Brain microvascular endothelial cell (primary cell): Measurements from ENCODE around the gene ATP13A3.
A peak's percentile ranks its signal among the peaks of the same experiment; 100 is the strongest.
"Not testable (repeated sequence)": the region's sequence is repeated elsewhere in the genome, so short reads cannot be mapped to it uniquely, and the experiment has no call there.

Source experiments
- DNase-seq: peaks from one replicate; pipeline ENCODE4 v3.0.0-alpha.2; 2020
- H3K27ac ChIP-seq: fragments of 250-450 bp; sonication (Bioruptor Pico); 2 replicates; pipeline ENCODE4 v1.5.1; 2020; ENCODE audit warnings: mild to moderate bottlenecking, moderate library complexity
- H3K27me3 ChIP-seq: fragments of 250-450 bp; sonication (Bioruptor Pico); replicated peaks from 2 replicates; pipeline ENCODE4 v1.5.1; 2020; ENCODE audit warnings: mild to moderate bottlenecking
- H3K36me3 ChIP-seq: fragments of 250-450 bp; sonication (Bioruptor Pico); replicated peaks from 2 replicates; pipeline ENCODE4 v1.5.1; 2020; ENCODE audit warnings: mild to moderate bottlenecking
- H3K4me3 ChIP-seq: 2 replicates; pipeline ENCODE4 v1.5.1; 2011; ENCODE audit warnings: low read depth, mild to moderate bottlenecking, control low read depth, low read length, moderate library complexity
- in situ Hi-C: cut with HindIII; loops from 2 replicates; pipeline ENCODE4 v1.10.0; 2017; ENCODE audit warnings: low sequenced_read_pairs, low pct_ligation_motif_present
- TF ChIP-seq, protein P1 (sequence below): IDR thresholded peaks from 2 replicates; pipeline ENCODE4 v1.5.1; 2011; ENCODE audit warnings: low read depth, mild to moderate bottlenecking, moderate library complexity, low read length, control low read depth, inconsistent platforms; ENCODE audit errors: missing control alignments

ATP13A3 gene

DNA sequence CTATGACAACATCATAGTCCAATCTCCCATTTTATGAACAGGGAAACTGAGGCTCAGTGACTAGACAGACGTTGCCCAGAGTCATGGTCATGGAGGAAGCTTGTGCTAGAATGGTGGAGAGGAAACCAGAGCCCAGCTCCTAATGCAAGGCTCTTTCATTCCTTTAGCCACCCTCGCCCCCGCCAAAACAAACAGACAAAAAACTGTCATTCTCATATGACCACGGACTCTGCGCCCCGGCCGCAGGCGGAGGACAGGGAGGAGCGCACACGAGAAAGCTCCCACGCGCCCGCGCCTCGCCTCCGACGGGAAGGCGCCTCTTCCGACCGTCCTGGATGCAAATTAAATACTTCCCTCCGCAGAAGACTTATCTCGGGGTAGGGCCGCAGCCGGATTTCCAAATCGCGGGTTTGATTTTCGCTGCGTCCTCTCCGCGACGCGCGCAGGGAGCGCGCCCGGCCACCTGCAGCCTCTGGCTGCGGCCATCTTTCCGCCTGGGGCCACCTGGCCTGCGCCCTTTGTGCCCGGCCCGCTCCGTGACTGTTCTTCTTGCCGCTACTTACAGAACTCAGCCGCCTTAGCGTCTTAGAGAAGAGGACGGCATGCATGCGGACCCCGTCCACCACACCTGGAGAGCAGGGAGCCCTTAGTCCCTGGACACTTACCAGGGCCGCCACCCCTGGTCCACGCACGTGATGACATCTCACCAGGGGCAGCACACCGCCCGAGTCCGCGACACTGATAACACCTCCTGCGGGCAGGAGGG, 670 bp upstream of the ATP13A3 start:
- Histone ChIP-seq H3K27me3 (no peaks in the 10 kb centered on the region), H3K4me3 (peak overlapping the region; percentile 83), H3K27ac (peak overlapping the region; percentile 83), H3K36me3 (peaks cover 3% of the 10 kb centered on the region)
- DNase-seq: no peak
- TF ChIP-seq, protein P1, sequence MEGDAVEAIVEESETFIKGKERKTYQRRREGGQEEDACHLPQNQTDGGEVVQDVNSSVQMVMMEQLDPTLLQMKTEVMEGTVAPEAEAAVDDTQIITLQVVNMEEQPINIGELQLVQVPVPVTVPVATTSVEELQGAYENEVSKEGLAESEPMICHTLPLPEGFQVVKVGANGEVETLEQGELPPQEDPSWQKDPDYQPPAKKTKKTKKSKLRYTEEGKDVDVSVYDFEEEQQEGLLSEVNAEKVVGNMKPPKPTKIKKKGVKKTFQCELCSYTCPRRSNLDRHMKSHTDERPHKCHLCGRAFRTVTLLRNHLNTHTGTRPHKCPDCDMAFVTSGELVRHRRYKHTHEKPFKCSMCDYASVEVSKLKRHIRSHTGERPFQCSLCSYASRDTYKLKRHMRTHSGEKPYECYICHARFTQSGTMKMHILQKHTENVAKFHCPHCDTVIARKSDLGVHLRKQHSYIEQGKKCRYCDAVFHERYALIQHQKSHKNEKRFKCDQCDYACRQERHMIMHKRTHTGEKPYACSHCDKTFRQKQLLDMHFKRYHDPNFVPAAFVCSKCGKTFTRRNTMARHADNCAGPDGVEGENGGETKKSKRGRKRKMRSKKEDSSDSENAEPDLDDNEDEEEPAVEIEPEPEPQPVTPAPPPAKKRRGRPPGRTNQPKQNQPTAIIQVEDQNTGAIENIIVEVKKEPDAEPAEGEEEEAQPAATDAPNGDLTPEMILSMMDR: no peak
- in situ Hi-C loops: loop anchor here (25.0 kb wide), 1 partner anchor 100 kb away; no protein-coding TSS in a partner anchor

DNA sequence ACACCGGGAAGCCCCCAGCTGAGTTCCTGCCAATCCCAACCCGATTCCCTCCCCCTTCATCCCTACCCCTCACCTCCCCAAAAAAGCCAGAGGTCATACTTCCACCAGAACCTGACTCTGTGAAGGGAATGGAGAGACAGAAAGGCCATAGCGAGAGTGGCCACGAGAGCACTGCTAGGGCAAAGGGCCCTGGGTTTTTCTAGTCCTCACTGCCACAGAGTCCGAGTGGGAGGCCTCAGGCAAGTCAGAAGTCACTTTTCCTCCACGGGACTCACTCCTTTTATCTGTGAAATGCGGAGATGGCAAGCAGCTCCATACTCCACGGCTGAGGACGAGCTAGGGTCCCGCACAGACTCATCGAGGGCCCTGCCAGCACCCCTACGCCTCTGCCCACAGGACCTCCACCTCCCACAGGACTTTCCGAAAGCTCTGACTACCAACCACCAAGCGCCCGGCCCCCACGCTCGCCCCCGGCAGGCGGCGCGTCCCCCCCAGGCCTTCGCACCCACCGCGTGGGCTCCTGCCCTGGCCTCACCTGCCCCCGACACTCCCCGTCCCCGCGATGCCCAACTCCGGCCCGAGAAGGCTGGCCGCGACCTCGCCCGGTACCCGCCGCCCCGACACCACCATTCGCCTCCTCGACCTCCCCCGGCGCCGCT, 792 bp downstream of the ATP13A3 start:
- TF ChIP-seq, protein P1: peak; percentile 34
- H3K36me3 ChIP-seq: peaks cover 3% of the 10 kb centered on the region
- no peaks in the 10 kb centered on the region for H3K27me3 ChIP-seq
- no peak for DNase-seq
- H3K27ac ChIP-seq: peak overlapping the region; percentile 83
- peak overlapping the region; percentile 83 for H3K4me3 ChIP-seq
- in situ Hi-C loops: loop anchor here (25.0 kb wide), 1 partner anchor 101 kb away; no protein-coding TSS in a partner anchor

GRCh38 chr3:194485468-194485880, 1.3 kb downstream of the ATP13A3 start:
- Histone ChIP-seq H3K27ac (peak overlapping the region; percentile 83), H3K4me3 (peak overlapping the region; percentile 83), H3K27me3 (no peaks in the 10 kb centered on the region), H3K36me3 (peaks cover 3% of the 10 kb centered on the region)
- in situ Hi-C loops: loop anchor here (25.0 kb wide), 1 partner anchor 102 kb away; no protein-coding TSS in a partner anchor
- no peak for DNase-seq
- TF ChIP-seq, protein P1: no peak

DNA sequence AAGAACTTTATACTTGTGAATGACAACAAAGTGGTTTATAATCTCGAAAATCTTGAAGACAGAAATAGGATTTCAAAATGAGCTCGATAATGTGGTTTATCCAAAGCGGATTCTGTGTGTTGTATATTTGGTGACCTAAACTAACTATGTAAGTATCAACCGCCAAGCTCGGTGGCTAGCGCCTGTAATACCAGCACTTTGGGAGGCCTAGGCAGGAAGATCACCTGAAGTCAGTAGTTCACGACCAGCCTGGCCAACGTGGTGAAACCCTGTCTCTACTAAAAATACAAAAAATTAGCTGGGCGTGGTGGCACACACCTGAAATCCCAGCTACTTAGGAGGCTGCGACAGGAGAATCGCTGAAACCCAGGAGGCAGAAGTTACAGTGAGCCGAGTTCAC, 2.2 kb downstream of the ATP13A3 start:
- DNase-seq: no peak
- in situ Hi-C loops: loop anchor here (25.0 kb wide), 1 partner anchor 103 kb away; no protein-coding TSS in a partner anchor
- H3K27me3 ChIP-seq: no peaks in the 10 kb centered on the region
- H3K36me3 ChIP-seq: peaks cover 3% of the 10 kb centered on the region
- H3K27ac ChIP-seq: no peak overlapping the region
- TF ChIP-seq, protein P1: no peak
- H3K4me3 ChIP-seq: no peak overlapping the region

- H3K27ac ChIP-seq: no peak overlapping the region
- H3K27me3 ChIP-seq: no peaks in the 10 kb centered on the region
- DNase-seq: no peak
- in situ Hi-C loops: loop anchor here (25.0 kb wide), 1 partner anchor 103 kb away; no protein-coding TSS in a partner anchor
- H3K36me3 ChIP-seq: peaks cover 4% of the 10 kb centered on the region
- TF ChIP-seq, protein P1: no peak
- H3K4me3 ChIP-seq: no peak overlapping the region
Observed at GRCh38 chr3:194483850-194484249, 3.0 kb downstream of the ATP13A3 start.

- not testable (repeated sequence) for H3K27me3 ChIP-seq, DNase-seq, H3K4me3 ChIP-seq, H3K27ac ChIP-seq
- in situ Hi-C loops: loop anchor here (25.0 kb wide), 1 partner anchor 104 kb away; no protein-coding TSS in a partner anchor
- H3K36me3 ChIP-seq: peaks cover 14% of the 10 kb centered on the region
Observed at GRCh38 chr3:194482830-194483229, 4.0 kb downstream of the ATP13A3 start.
